ENCODE data around the gene LENG1. TPM values are rescaled to one million over a fixed set of nuclear protein-coding genes. Genes with fewer than 3 reads are reported as not detected.

The LENG1 gene
- total and polyA plus RNA-seq, 9 of the 15 experiments (the other 6 are each of a cell fraction or from before 2014, with no cell fraction given): 0.30 to 10.5 (median 4.7) TPM

Other genes starting within 250 kb of the LENG1 start
Only the 7 nearest of the 20 such genes appear.
- 16.4 and 18.1 TPM in 2 replicates for gene TFPT, start 44.1 kb downstream of the LENG1 start, total RNA-seq (2014; rRNA removed)
- 3.7 and 5.5 TPM in 2 replicates for gene TFPT, start 44.1 kb downstream of the LENG1 start, total RNA-seq (2014; rRNA removed; fragmentation: Illumina TruSeq; extraction: Trizol)
- gene TFPT, start 44.1 kb downstream of the LENG1 start, total RNA-seq (2015; rRNA removed; fragmentation: Illumina TruSeq; extraction: Trizol): 14.4 and 14.9 TPM in 2 replicates
- gene TFPT, start 44.1 kb downstream of the LENG1 start, total RNA-seq (2021): 12.3 and 15.0 TPM in 2 replicates
- gene TFPT, start 44.1 kb downstream of the LENG1 start, polyA plus RNA-seq (2011; rRNA removed): 4.9 and 5.8 TPM in 2 replicates
- 9.2 and 13.3 TPM in 2 replicates for gene TFPT, start 44.1 kb downstream of the LENG1 start, polyA plus RNA-seq (2014; fragmentation: Illumina TruSeq; extraction: Trizol)
- 1 to 10 TPM in 1 of 2 experiments, under 1 TPM in 1; 0.72 to 1.6 TPM for gene TFPT, start 44.1 kb downstream of the LENG1 start, polyA plus RNA-seq (2014; fragmentation: Nextera tagmentation; extraction: Ambion mirVana)
- 15.9 and 16.2 TPM in 2 replicates for gene TFPT, start 44.1 kb downstream of the LENG1 start, polyA plus RNA-seq (2014; rRNA removed)
- gene PRPF31, start 44.0 kb downstream of the LENG1 start, total RNA-seq (2014; rRNA removed): 75.1 and 81.4 TPM in 2 replicates
- gene PRPF31, start 44.0 kb downstream of the LENG1 start, total RNA-seq (2014; rRNA removed; fragmentation: Illumina TruSeq; extraction: Trizol): 46.8 and 52.5 TPM in 2 replicates
- gene PRPF31, start 44.0 kb downstream of the LENG1 start, total RNA-seq (2015; rRNA removed; fragmentation: Illumina TruSeq; extraction: Trizol): 70.3 and 71.9 TPM in 2 replicates
- 90.3 and 92.2 TPM in 2 replicates for gene PRPF31, start 44.0 kb downstream of the LENG1 start, total RNA-seq (2021)
- gene PRPF31, start 44.0 kb downstream of the LENG1 start, polyA plus RNA-seq (2011; rRNA removed): 43.4 and 50.4 TPM in 2 replicates
- 84.5 and 109 TPM in 2 replicates for gene PRPF31, start 44.0 kb downstream of the LENG1 start, polyA plus RNA-seq (2014; fragmentation: Illumina TruSeq; extraction: Trizol)
- gene PRPF31, start 44.0 kb downstream of the LENG1 start, polyA plus RNA-seq (2014; fragmentation: Nextera tagmentation; extraction: Ambion mirVana): 10 to 100 TPM in 1 of 2 experiments, 1 to 10 TPM in 1; 5.8 to 12.9 TPM
- gene PRPF31, start 44.0 kb downstream of the LENG1 start, polyA plus RNA-seq (2014; rRNA removed): 69.2 and 79.0 TPM in 2 replicates
- 16.3 and 17.5 TPM in 2 replicates for gene CNOT3, start 22.0 kb downstream of the LENG1 start, total RNA-seq (2014; rRNA removed)
- gene CNOT3, start 22.0 kb downstream of the LENG1 start, total RNA-seq (2014; rRNA removed; fragmentation: Illumina TruSeq; extraction: Trizol): 9.9 and 10.7 TPM in 2 replicates
- gene CNOT3, start 22.0 kb downstream of the LENG1 start, total RNA-seq (2015; rRNA removed; fragmentation: Illumina TruSeq; extraction: Trizol): 9.4 and 10.7 TPM in 2 replicates
- 51.4 and 60.4 TPM in 2 replicates for gene CNOT3, start 22.0 kb downstream of the LENG1 start, total RNA-seq (2021)
- gene CNOT3, start 22.0 kb downstream of the LENG1 start, polyA plus RNA-seq (2011; rRNA removed): 5.6 and 8.7 TPM in 2 replicates
- 56.5 and 63.4 TPM in 2 replicates for gene CNOT3, start 22.0 kb downstream of the LENG1 start, polyA plus RNA-seq (2014; fragmentation: Illumina TruSeq; extraction: Trizol)
- gene CNOT3, start 22.0 kb downstream of the LENG1 start, polyA plus RNA-seq (2014; fragmentation: Nextera tagmentation; extraction: Ambion mirVana): under 1 TPM; 0.27 to 0.46 TPM
- gene CNOT3, start 22.0 kb downstream of the LENG1 start, polyA plus RNA-seq (2014; rRNA removed): 17.3 and 21.3 TPM in 2 replicates
- not detected in 2 replicates for gene TMC4, start 13.4 kb upstream of the LENG1 start, total RNA-seq (2014; rRNA removed)
- not detected in 2 replicates for gene TMC4, start 13.4 kb upstream of the LENG1 start, total RNA-seq (2014; rRNA removed; fragmentation: Illumina TruSeq; extraction: Trizol)
- gene TMC4, start 13.4 kb upstream of the LENG1 start, total RNA-seq (2015; rRNA removed; fragmentation: Illumina TruSeq; extraction: Trizol): 0.11 and 0.18 TPM in 2 replicates
- 0.36 and 0.51 TPM in 2 replicates for gene TMC4, start 13.4 kb upstream of the LENG1 start, total RNA-seq (2021)
- gene TMC4, start 13.4 kb upstream of the LENG1 start, polyA plus RNA-seq (2011; rRNA removed): 0.36 and 0.43 TPM in 2 replicates
- gene TMC4, start 13.4 kb upstream of the LENG1 start, polyA plus RNA-seq (2014; fragmentation: Illumina TruSeq; extraction: Trizol): 0.29 and 0.74 TPM in 2 replicates
- gene TMC4, start 13.4 kb upstream of the LENG1 start, polyA plus RNA-seq (2014; fragmentation: Nextera tagmentation; extraction: Ambion mirVana): under 1 TPM; 0.35 to 0.79 TPM
- 0.12 and 0.81 TPM in 2 replicates for gene TMC4, start 13.4 kb upstream of the LENG1 start, polyA plus RNA-seq (2014; rRNA removed)
- 87.0 and 104 TPM in 2 replicates for gene MBOAT7, start 29.9 kb upstream of the LENG1 start, total RNA-seq (2014; rRNA removed)
- 15.4 and 18.2 TPM in 2 replicates for gene MBOAT7, start 29.9 kb upstream of the LENG1 start, total RNA-seq (2014; rRNA removed; fragmentation: Illumina TruSeq; extraction: Trizol)
- gene MBOAT7, start 29.9 kb upstream of the LENG1 start, total RNA-seq (2015; rRNA removed; fragmentation: Illumina TruSeq; extraction: Trizol): 56.1 and 60.7 TPM in 2 replicates
- 153 and 160 TPM in 2 replicates for gene MBOAT7, start 29.9 kb upstream of the LENG1 start, total RNA-seq (2021)
- gene MBOAT7, start 29.9 kb upstream of the LENG1 start, polyA plus RNA-seq (2011; rRNA removed): 30.3 and 85.5 TPM in 2 replicates
- 79.6 and 108 TPM in 2 replicates for gene MBOAT7, start 29.9 kb upstream of the LENG1 start, polyA plus RNA-seq (2014; fragmentation: Illumina TruSeq; extraction: Trizol)
- 1 to 10 TPM; 1.4 to 2.6 TPM for gene MBOAT7, start 29.9 kb upstream of the LENG1 start, polyA plus RNA-seq (2014; fragmentation: Nextera tagmentation; extraction: Ambion mirVana)
- 79.2 and 92.4 TPM in 2 replicates for gene MBOAT7, start 29.9 kb upstream of the LENG1 start, polyA plus RNA-seq (2014; rRNA removed)
- gene TSEN34, start 31.6 kb upstream of the LENG1 start, total RNA-seq (2014; rRNA removed): 48.3 and 52.3 TPM in 2 replicates
- gene TSEN34, start 31.6 kb upstream of the LENG1 start, total RNA-seq (2014; rRNA removed; fragmentation: Illumina TruSeq; extraction: Trizol): 11.0 and 15.9 TPM in 2 replicates
- 32.8 and 34.3 TPM in 2 replicates for gene TSEN34, start 31.6 kb upstream of the LENG1 start, total RNA-seq (2015; rRNA removed; fragmentation: Illumina TruSeq; extraction: Trizol)
- 43.7 and 45.7 TPM in 2 replicates for gene TSEN34, start 31.6 kb upstream of the LENG1 start, total RNA-seq (2021)
- gene TSEN34, start 31.6 kb upstream of the LENG1 start, polyA plus RNA-seq (2011; rRNA removed): 29.5 and 39.8 TPM in 2 replicates
- gene TSEN34, start 31.6 kb upstream of the LENG1 start, polyA plus RNA-seq (2014; fragmentation: Illumina TruSeq; extraction: Trizol): 15.6 and 34.6 TPM in 2 replicates
- 1 to 10 TPM; 3.1 to 3.9 TPM for gene TSEN34, start 31.6 kb upstream of the LENG1 start, polyA plus RNA-seq (2014; fragmentation: Nextera tagmentation; extraction: Ambion mirVana)
- 57.6 and 59.9 TPM in 2 replicates for gene TSEN34, start 31.6 kb upstream of the LENG1 start, polyA plus RNA-seq (2014; rRNA removed)
- 4,156 and 4,613 TPM in 2 replicates for gene RPS9, start 41.1 kb upstream of the LENG1 start, total RNA-seq (2014; rRNA removed)
- 714 and 1,122 TPM in 2 replicates for gene RPS9, start 41.1 kb upstream of the LENG1 start, total RNA-seq (2014; rRNA removed; fragmentation: Illumina TruSeq; extraction: Trizol)
- gene RPS9, start 41.1 kb upstream of the LENG1 start, total RNA-seq (2015; rRNA removed; fragmentation: Illumina TruSeq; extraction: Trizol): 1,777 and 1,782 TPM in 2 replicates
- gene RPS9, start 41.1 kb upstream of the LENG1 start, total RNA-seq (2021): 1,573 and 1,625 TPM in 2 replicates
- 1,792 and 2,151 TPM in 2 replicates for gene RPS9, start 41.1 kb upstream of the LENG1 start, polyA plus RNA-seq (2011; rRNA removed)
- 2,256 and 3,393 TPM in 2 replicates for gene RPS9, start 41.1 kb upstream of the LENG1 start, polyA plus RNA-seq (2014; fragmentation: Illumina TruSeq; extraction: Trizol)
- 100 to 1,000 TPM; 456 to 490 TPM for gene RPS9, start 41.1 kb upstream of the LENG1 start, polyA plus RNA-seq (2014; fragmentation: Nextera tagmentation; extraction: Ambion mirVana)
- gene RPS9, start 41.1 kb upstream of the LENG1 start, polyA plus RNA-seq (2014; rRNA removed): 3,325 and 5,114 TPM in 2 replicates

Measured in K562 (cell line).